ENCODE data around the gene RTP3.

RTP3 gene

DNA sequence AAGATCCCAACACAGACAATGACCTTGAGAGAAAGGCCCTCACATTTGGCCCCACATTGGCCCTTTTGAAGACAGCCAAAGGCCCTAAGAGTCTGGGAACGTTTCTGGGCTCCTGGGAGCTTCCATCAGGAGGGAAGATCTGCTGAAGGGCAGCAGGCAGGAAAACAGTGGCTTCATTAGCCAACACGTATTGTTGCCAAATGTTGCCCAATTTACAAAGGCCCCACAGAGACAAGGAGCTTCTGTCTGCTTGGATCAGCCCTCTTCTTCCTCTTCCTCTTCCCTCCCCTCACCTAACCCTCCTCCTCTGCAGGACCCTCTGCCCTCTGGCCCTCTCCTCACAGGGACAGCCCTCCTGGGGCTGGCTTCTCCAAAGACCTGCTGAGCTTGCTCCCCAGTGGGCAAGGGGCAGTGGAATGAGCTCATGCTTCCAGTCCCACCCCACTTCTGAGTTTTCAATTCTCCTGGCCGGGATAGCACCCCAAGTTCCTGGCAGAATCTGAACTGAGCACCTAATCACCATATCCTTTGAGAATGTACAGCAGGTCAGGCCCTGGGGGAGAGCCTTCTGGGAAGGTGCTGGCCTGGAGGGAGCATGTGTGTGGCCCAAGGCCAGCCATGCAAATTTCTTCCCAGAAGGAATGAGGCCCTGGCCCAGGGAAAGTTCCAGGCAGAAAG is 28.0 kb upstream of the RTP3 start:
- DNase-seq (ENCODE audit: low spot score), result no peak

DNA sequence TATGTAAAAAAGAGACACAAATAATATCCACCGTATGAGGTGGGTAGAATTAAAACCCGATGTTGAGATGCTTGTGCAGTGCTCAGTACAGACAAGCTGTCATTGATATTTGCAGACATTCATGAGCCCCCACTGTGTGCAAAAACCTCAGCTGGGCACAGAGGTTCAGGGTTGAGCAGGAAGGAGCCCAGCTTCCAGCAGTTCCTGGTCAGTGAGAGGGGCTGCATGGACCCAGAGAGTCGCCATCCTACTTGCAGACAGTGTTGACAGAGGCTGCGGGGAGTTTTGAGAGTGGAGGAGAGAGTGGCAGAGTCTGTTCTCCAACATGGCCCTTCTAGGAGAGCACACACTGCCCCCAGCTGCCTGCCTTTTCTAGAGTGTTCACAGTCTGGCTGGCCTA is 26.9 kb upstream of the RTP3 start:
- DNase-seq (ENCODE audit: low spot score), result no peak

- no peak for DNase-seq (ENCODE audit: low spot score)
These were observed 26.3 kb upstream of the RTP3 start for GRCh38 chr3:46471371-46471914.

- no peak for DNase-seq (ENCODE audit: low spot score)
These were observed 25.0 kb upstream of the RTP3 start for GRCh38 chr3:46472736-46473135.

DNA sequence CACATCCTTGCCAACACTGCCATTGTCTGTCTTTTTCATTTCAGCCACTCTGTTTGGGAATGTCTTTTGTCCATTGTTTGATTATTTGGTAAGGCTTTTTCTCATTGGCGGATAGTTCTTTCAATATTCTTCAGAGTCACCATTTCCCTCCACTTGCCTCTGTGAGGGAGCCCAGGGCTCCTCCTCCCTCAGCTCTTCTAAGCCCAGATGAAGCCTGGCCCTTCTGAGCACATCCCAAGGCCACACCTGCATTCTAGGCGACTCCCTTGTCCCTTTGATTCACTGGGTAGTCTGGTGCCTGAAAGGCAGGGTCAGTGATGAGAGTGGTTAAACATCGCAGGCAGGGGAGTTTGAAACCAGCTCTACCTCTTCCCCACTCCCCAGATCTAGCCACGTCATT is 20.6 kb upstream of the RTP3 start:
- no peak for DNase-seq (ENCODE audit: low spot score)

DNA sequence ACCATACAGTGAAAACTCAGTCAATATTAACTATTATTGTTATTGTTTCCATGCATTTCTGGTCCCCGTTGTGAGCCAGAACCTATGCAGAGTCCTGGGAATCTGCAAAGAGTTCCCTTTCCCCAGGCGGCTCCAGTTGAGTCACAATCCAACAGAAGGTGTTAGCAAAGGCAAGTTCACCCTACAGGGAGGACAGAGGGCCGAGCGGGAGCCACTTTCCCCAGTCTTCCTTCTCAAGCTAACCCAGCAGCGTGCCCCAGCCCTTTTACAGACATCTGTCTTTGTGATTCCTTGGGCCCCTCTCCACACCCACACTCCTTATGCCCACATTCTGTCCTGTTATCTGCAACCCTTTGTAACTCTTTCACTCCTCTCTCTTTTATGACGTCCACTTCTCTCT is 20.0 kb upstream of the RTP3 start:
- no peak for DNase-seq (ENCODE audit: low spot score)

DNA sequence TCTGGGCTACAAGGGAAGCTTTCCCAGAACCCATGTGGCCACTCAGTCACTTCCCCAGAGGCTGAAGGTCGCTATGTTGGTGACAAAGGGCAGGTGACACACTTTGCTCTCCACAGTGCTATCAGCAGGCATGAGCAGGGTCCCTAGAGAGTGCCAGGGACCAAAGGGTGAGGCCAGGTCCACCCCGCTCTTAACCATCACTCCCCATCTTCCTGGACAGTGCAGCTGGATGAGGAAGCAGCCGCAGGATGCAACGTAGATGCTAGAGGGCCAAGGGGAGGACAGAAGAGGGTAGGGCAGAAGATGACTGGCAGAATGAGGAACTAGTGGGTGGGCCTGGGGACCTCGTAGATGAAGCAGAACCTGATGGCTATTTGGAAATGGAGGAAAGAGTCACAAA is 19.4 kb upstream of the RTP3 start:
- DNase-seq (ENCODE audit: low spot score), result no peak

- DNase-seq (ENCODE audit: low spot score), result no peak
These were observed 18.8 kb upstream of the RTP3 start for GRCh38 chr3:46479021-46479420.

GRCh38 chr3:46479696-46480095 is 18.1 kb upstream of the RTP3 start:
- no peak for DNase-seq (ENCODE audit: low spot score)

GRCh38 chr3:46480491-46481195 is 17.1 kb upstream of the RTP3 start:
- DNase-seq (ENCODE audit: low spot score), result no peak

DNA sequence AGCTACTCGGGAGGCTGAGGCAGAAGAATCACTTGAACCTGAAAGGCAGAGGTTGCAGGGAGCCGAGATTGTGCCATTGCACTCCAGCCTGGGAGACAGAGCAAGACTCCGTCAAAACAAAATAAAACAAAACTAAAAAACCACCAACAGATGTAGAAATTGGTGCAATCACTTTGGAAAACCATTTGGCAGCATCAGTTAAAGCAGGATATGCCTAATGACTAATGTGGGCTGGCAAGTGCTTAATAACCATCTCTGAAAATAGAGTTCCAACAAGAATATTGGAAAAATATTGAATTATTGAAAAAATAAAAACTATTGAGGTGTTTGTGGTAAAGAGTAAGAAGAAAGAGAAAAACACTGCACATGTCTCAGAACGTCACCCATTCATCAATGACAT is 16.1 kb upstream of the RTP3 start:
- no peak for DNase-seq (ENCODE audit: low spot score)

DNA sequence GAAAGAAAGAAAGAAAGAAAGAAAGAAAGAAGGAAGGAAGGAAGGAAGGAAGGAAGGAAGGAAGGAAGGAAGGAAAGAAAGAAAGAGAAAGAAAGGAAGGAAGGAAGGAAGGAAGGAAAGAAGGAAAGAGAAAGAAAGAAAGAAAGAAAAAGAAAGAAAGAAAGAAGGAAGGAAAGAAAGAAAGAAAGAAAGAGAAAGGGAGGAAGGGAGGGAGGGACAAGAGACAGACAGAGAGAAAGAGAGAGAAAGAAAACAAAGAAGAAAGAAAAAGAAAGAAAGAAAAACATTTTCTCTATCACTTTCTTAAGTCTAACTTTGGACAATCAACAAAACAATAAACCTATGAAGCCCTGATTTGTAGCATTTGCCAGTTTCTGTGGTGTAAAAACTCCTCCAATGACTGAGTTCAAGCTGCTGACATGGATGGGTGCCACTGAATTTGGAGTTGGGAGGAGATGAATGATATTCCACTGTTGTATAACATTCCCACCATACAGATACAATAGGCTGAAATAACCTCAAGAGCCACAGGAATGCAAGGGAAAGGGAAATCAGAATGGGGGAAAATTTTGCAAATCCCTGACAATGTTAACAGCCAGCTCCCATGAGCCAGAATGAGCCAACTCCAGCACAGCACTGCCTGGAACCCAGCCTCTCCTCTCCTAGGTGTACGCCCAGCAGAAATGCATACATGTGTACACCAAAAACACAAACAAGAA is 15.0 kb upstream of the RTP3 start:
- no peak for DNase-seq (ENCODE audit: low spot score)

DNA sequence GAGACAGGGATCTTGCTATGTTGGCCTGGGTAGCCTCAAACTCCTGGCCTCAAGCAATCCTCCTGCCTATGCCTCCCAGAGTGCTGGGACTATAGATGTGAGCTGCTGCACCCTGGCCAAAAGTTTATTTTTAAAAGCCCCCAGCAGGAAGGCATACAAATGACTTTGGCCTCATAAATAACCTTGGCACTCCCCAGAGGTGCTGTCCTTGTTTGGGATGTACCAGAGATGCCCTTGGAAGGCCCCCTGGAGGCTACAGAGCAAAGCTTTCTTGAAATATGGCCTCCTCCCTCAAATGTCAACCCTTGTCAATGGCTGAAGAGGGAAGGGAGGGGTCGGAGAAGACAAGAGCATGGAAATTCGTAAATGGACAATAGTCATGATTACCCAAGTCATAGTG is 14.0 kb upstream of the RTP3 start:
- no peak for DNase-seq (ENCODE audit: low spot score)

DNA sequence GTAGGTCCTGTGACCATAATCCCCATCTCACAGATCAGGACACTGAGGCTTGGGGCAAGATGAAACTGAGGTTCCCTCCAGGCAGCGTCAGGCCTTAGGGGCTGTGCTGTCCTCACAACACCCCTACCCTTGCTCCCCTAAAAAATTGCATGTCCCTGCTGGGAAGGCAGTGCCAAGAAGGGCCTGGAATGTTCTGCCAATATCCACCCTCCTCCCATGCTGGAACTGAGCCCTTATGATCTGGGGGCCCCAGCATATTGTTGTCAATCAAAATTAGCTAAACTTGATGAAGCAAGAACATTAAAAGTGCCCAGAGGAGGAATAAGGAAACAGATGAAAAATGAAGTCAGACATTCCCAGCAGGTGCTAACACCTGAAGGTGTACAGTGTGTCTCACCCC is 13.4 kb upstream of the RTP3 start:
- DNase-seq (ENCODE audit: low spot score), result no peak

DNA sequence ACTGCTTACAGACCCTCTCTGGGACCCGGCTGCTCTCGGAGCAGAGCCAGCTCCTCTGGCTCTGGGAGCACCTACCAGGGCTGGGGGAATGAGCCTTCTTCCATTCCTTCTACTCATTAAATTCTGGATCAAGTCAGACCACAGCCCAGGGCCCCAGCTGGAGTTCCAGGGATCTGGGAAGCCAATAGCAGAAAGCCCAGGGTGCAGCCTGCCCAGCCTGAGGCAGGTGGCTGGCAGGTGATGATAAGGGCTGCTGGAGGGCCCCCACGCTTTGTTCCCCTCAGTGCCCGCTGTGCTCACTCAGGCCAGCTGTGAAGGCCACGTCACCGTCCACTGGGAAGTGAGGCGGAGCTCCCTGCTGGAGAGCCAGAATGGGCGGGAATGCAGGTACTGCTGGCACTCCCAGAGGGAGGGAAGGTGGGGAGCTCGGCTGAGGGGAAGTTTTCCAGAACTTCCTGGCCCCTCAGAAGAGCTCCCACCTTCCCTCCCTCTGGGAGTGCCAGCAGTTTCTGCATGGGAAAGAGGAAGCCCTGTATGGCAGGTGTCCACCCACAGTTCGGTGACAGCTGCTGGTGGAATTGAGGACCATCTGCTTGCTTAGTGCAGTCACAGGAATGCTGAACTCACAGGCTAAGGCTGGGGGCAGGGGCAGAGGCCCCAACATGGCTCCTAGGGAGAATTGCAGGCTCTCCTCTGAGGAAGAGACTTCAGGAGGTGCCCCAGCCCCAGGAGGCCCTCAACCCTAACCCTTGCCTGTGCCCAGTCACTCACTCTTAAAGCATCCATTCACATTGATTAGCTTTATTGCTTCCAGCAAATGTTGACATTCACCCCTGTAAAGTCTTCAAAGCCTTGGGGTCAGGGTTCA is 12.6 kb upstream of the RTP3 start:
- no peak for DNase-seq (ENCODE audit: low spot score)

DNA sequence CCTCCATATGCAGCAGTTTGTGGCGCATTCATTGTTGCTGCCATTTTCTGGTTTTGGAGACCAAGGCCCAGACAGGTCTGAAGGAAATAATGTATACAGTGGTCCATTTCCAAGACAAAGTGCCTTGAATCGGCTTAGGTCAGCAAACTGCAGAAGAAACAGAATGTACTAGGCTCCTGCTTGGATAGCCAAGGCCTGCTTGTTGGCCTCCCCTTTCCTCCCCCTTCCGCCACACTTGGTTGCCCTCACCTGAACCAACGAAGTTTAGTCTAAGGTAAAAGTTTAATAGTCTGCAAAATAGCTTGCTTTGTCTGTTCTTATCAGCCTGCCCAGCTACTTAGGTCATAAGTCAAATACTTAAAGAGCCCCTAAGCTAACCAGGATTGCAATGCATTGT is 12.0 kb upstream of the RTP3 start:
- no peak for DNase-seq (ENCODE audit: low spot score)

DNA sequence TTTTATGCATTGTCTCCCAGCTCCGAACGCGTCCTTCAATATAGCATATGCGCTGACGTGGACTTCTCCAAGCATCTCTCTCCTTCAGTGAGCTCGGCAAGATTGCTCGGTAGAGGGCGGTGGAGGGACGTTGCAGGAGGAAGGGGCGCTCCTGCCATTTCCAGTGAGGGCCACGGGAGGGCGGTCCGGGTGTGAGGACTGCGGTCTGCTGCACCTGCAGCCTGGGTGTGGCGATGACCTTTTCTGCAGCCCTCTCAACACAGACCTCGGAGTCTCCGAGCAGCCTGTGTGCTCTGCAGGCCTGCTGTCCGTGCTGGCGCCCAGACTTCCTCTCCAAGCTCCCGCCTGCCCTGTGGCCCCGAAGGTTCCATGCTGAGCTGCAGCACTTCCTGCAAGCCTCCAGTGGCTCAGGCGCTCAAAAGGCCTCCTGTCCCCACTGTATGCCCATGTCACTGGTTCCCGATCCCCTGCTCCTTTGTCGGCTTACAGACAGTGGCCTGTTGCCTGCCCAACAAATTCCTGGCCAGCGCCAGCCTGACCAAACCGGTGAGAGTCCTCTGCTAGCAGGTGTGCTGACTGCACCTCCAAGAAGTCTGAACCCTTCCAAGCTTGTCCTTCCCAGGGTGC is 8.9 kb upstream of the RTP3 start:
- DNase-seq (ENCODE audit: low spot score), result peak; percentile 81

GRCh38 chr3:46489381-46489780 is 8.4 kb upstream of the RTP3 start:
- no peak for DNase-seq (ENCODE audit: low spot score)

DNA sequence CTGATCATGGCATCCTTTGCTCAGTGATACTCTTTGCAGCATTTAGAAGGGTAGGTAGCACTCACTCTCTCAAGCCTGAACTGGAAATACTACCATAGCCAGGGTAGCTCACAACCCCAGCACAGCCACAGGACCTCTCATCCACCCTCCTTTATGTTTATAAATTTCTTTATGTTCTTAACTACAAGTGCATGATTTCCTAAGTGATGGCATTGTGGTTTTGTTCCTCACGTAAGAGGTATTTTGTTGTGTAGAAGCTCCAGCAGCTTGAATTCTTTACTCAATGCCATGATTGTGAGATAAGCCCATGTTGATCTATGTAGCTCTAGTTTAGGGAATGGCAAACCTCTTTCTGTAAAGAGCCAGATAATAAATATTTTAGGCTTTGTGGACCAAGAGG is 7.9 kb upstream of the RTP3 start:
- DNase-seq (ENCODE audit: low spot score), result no peak

GRCh38 chr3:46490338-46491084 is 7.3 kb upstream of the RTP3 start:
- DNase-seq (ENCODE audit: low spot score), result no peak

All from RKO (cell line).